ENCODE measurements around the gene ARMC10.
"Not testable (repeated sequence)": the region's sequence is repeated elsewhere in the genome, so short reads cannot be mapped to it uniquely, and the experiment has no call there.

GRCh38 chr7:103095558-103095957 is 20.6 kb downstream of the ARMC10 start:
- TF ChIP-seq, protein P1, sequence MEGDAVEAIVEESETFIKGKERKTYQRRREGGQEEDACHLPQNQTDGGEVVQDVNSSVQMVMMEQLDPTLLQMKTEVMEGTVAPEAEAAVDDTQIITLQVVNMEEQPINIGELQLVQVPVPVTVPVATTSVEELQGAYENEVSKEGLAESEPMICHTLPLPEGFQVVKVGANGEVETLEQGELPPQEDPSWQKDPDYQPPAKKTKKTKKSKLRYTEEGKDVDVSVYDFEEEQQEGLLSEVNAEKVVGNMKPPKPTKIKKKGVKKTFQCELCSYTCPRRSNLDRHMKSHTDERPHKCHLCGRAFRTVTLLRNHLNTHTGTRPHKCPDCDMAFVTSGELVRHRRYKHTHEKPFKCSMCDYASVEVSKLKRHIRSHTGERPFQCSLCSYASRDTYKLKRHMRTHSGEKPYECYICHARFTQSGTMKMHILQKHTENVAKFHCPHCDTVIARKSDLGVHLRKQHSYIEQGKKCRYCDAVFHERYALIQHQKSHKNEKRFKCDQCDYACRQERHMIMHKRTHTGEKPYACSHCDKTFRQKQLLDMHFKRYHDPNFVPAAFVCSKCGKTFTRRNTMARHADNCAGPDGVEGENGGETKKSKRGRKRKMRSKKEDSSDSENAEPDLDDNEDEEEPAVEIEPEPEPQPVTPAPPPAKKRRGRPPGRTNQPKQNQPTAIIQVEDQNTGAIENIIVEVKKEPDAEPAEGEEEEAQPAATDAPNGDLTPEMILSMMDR (IDR thresholded peaks at IDR 0.05), result not testable (repeated sequence)
- not testable (repeated sequence) for TF ChIP-seq POLR2A (IDR thresholded peaks at IDR 0.05)

Measured in tibial nerve (tissue), 3 donors.